Esophagus (tissue), 2 donors: ENCODE data around the gene FGGY. TPM values are rescaled to one million over a fixed set of nuclear protein-coding genes. Genes with fewer than 3 reads are reported as not detected.
A peak's percentile ranks its signal among the peaks of the same experiment; 100 is the strongest.
"Not testable (repeated sequence)": the region's sequence is repeated elsewhere in the genome, so short reads cannot be mapped to it uniquely, and the experiment has no call there.

Experiments
- H3K27ac ChIP-seq, 2 donors: one replicate each; pipeline ENCODE4 v1.5.1; 2013; ENCODE audit warnings: low read depth in 2 of 2, mild to moderate bottlenecking in 2 of 2, inconsistent platforms in 1 of 2, low read length in 1 of 2, moderate library complexity in 1 of 2
- H3K27me3 ChIP-seq, 2 donors: one replicate each; pipeline ENCODE4 v1.6.1; 2013; ENCODE audit warnings: low read length in 2 of 2, control low read depth in 1 of 2, mild to moderate bottlenecking in 1 of 2; ENCODE audit not compliant: insufficient read depth in 2 of 2, control insufficient read depth in 1 of 2
- H3K36me3 ChIP-seq, 2 donors: one replicate each; pipeline ENCODE4 v1.6.1; 2013; ENCODE audit warnings: low read length in 1 of 2; ENCODE audit not compliant: control insufficient read depth in 2 of 2, insufficient read depth in 2 of 2
- H3K4me1 ChIP-seq, 2 donors: one replicate each; pipeline ENCODE4 v1.6.1; 2013; ENCODE audit warnings: low read length in 1 of 2; ENCODE audit not compliant: control insufficient read depth in 2 of 2, insufficient read depth in 2 of 2
- H3K4me3 ChIP-seq, 2 donors: one replicate each; pipeline ENCODE4 v1.5.1; 2013; ENCODE audit warnings: low read length in 2 of 2, mild to moderate bottlenecking in 2 of 2, low read depth in 1 of 2, moderate library complexity in 1 of 2
- H3K9me3 ChIP-seq, 2 donors: one replicate each; pipeline ENCODE4 v1.6.1; 2013; ENCODE audit warnings: mild to moderate bottlenecking in 2 of 2, low read depth in 1 of 2, low read length in 1 of 2, moderate library complexity in 1 of 2; ENCODE audit not compliant: control insufficient read depth in 2 of 2, insufficient read depth in 1 of 2
- WGBS, 2 donors: extraction: QIAGEN DNeasy Blood & Tissue Kit; methylation state at CpG; one replicate each; pipeline ENCODE4 v1.1.7; 2013; 5-methylcytosine and 5-hydroxymethylcytosine counted together
- polyA plus RNA-seq, 2 donors: library from polyadenylated mRNA; stranded (reverse); fragments of 200-250 nt; gene quantifications; one replicate each; pipeline ENCODE4 v1.2.3, GENCODE V29; 2013
- donor health status: healthy with polysubstance abuse.
- donor health status: Bipolar disorder and iron deficiency.

FGGY gene
- polyA plus RNA-seq, 2 donors, result 2.4 to 4.4 TPM

DNA sequence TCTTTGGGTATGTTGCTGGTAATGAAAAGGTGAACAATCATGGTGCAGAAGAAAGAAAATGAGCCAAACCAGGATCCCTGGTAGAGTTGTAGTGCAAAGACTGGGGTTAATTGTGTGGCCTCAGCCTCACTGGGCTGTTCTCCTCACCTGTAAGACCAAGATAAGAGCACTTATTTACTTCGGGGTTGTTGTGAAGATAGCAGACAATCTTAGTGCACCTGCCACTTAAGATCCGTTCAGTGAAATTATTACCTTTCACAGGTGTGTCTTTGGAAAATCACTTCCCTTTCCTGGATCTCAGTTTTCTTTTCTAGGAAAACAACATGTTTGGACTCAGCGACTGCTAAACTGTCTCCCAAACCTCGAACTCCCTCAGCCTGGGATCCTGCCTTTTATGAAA is 1.3 kb upstream of the FGGY start:
- Histone ChIP-seq H3K4me3 (peak overlapping the region in 1 of 2 donors; percentile 54), H3K4me1 (no peaks in the 10 kb centered on the region), H3K36me3 (no peaks in the 10 kb centered on the region), H3K9me3 (no peaks in the 10 kb centered on the region), H3K27ac (peak overlapping the region; percentile 99), H3K27me3 (no peaks in the 10 kb centered on the region)
- 31 to 34% methylated on average over 4 of the region's 4 CpGs for WGBS, 2 donors

DNA sequence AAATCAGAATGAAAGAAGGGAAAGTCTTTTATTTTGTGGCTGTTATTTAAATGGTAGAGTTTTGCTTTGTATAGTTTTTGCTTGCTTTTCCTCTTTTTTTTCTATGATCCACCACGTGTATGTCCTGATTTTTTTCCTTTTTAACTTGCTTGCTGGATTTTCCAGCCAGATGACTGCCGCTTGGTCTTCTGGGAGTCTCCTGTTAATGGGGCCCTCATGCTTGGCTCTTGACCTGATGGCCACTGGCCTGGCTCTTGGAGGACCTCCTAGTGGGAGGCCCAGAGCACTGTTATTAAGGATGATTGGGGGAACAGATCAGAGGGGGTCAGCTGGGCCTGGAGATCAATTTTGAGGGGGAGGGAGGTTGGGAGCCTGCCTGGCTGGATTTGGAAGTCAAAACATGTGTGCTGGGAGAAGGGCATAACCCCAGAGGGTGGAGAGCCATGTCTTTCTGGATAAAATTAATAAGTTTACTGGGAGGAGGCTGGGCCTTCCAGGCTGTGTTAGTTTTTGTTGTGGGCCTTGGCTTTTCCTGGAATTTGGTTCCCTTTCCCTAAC is 1.2 kb downstream of the FGGY start:
- Histone ChIP-seq H3K9me3 (no peaks in the 10 kb centered on the region), H3K36me3 (no peaks in the 10 kb centered on the region), H3K4me3 (no peak overlapping the region), H3K27me3 (no peaks in the 10 kb centered on the region), H3K27ac (peak overlapping the region; percentile 29 to 38), H3K4me1 (no peaks in the 10 kb centered on the region)
- WGBS, 2 donors, result 68% methylated on average over 2 of the region's 2 CpGs

DNA sequence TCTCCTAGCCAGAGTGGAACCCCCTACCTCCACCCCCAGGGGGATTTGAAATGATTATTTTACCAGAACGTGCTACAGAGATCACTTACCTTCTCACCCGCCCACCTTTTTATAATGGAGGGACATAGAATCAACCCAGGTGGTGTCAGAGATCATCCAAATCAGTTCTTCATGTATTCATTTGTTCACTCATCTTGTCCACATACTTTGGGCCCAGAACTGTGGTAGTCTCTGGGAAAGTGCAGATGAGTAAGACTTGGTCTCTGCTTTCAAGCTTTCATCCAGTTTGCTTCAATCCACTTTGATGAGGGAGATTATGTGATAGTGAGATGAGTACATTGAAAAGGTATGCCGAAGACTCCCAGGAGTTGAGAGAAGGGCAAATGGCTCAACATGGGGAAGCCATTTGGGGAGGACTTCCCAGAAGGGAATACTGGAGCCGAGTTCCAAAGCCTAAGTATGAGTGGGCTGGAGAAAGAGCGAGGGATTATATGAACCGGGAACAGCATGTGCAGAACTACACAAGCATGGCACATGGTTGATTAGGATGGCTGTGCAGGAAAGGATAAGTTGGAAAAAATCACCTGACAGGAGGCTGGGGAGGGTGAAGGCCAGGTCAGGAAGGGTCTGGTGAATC is 1.9 kb downstream of the FGGY start:
- Histone ChIP-seq H3K4me3 (no peak overlapping the region), H3K4me1 (no peaks in the 10 kb centered on the region), H3K27me3 (no peaks in the 10 kb centered on the region), H3K9me3 (no peaks in the 10 kb centered on the region), H3K27ac (peak overlapping the region in 1 of 2 donors; percentile 15), H3K36me3 (no peaks in the 10 kb centered on the region)
- 87 to 90% methylated on average over 6 of the region's 6 CpGs for WGBS, 2 donors

DNA sequence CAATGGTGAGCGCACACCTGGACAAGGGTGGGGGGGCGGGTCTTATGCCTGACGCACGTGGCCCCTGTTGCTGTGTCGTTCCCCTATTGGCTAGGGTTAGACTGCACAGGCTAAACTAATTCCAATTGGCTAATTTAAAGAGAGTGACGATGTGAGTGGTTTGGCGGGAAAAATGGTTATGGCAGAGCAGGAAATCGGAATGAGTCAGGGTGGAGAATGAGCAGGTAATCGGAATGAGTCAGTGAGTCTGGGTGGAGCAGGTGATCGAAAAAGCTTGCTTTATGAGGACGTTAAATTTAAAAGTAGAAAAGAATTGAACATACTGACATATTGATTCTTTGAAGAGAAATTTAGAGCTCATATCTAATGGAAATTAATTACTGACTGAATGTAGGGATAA is 2.8 kb downstream of the FGGY start:
- not testable (repeated sequence) for H3K4me1 ChIP-seq, H3K36me3 ChIP-seq, H3K27ac ChIP-seq, H3K4me3 ChIP-seq, H3K27me3 ChIP-seq, H3K9me3 ChIP-seq
- WGBS, 2 donors, result 94 to 97% methylated on average over 11 of the region's 11 CpGs

DNA sequence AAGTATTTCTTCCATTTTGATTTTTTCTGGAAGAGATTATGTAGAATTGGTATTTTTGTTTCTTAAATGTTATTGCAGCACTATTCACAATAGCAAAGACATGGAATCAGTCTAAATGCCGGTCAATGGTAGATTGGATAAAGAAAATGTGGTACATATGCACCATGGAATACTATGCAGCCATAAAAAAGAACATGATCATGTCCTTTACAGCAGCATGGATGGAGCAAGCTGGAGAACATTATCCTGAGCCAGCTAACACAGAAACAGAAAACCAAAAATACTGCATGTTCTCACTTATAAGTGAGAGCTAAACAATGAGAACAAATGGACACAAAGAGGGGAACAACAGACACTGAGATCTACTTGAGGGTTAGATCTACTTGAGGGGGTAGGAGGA is 5.4 kb downstream of the FGGY start:
- no peaks in the 10 kb centered on the region for H3K36me3 ChIP-seq
- H3K9me3 ChIP-seq, result no peaks in the 10 kb centered on the region
- 95 to 98% methylated on average over 1 of the region's 1 CpG for WGBS, 2 donors
- no peak overlapping the region for H3K4me3 ChIP-seq
- no peaks in the 10 kb centered on the region for H3K27me3 ChIP-seq
- H3K4me1 ChIP-seq, result no peaks in the 10 kb centered on the region
- no peak overlapping the region for H3K27ac ChIP-seq

DNA sequence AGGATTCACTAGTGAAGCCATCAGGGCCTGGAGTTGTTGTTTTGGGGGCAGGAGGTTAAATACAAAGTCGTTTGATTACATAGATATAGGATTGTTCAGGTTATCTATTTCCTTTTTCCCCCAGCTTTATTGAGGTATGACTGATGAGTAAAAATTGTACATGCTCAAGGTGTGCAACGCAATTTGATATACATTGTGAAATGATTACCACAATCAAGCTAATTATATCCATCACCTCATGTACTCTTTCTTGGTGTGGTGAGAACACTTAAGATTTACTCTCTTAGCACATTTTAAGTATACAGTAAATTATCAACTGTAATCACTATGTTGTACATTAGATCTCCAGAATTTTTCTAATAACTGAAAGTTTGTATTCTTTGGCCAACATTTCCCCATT is 6.0 kb downstream of the FGGY start:
- Histone ChIP-seq H3K27ac (no peak overlapping the region), H3K4me3 (no peak overlapping the region), H3K27me3 (no peaks in the 10 kb centered on the region), H3K4me1 (no peaks in the 10 kb centered on the region), H3K36me3 (no peaks in the 10 kb centered on the region), H3K9me3 (no peaks in the 10 kb centered on the region)
- WGBS, 2 donors, result 85 to 92% methylated on average over 2 of the region's 2 CpGs

DNA sequence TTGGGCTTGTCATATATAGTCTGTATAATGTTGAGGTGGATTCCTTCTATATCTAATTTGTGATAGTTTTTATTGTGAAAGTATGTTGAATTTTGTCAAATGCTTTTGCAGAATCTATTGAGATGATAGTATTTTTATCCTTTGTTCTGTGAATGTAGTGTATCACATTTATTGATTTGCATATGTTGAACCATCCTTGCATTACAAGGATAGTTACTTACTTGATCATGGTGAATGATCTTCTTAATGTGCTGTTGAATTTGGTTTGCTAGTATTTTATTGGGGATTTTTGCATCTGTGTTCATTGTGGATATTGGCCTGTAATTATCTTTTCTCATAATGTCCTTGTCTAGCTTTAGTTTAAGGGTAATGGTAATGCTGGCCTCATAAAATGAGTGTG is 8.3 kb downstream of the FGGY start:
- H3K27ac ChIP-seq, result no peak overlapping the region
- H3K36me3 ChIP-seq, result no peaks in the 10 kb centered on the region
- no peak overlapping the region for H3K4me3 ChIP-seq
- H3K9me3 ChIP-seq, result no peaks in the 10 kb centered on the region
- no peaks in the 10 kb centered on the region for H3K4me1 ChIP-seq
- H3K27me3 ChIP-seq, result no peaks in the 10 kb centered on the region

DNA sequence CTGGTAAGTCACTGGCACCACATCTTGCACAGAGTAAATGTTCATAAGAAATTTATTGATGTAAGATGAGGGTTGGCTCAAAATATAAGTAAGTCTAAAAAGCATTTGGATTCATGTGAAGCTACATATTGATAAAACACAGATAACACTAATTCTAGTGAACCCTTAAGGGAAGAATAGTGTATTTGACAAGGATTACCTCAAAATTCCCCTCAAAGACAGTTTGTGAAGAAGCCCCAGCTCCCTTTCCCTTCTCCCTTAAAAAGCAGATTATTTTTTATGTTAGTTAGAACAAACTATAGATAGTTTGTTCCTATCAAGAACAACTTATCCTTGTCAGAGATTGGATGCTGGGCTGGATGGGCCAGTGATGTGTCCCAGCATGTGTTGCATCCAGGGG is 10.7 kb downstream of the FGGY start:
- no peaks in the 10 kb centered on the region for H3K27me3 ChIP-seq
- no peak overlapping the region for H3K27ac ChIP-seq
- no peaks in the 10 kb centered on the region for H3K36me3 ChIP-seq
- H3K4me3 ChIP-seq, result no peak overlapping the region
- H3K4me1 ChIP-seq, result no peaks in the 10 kb centered on the region
- H3K9me3 ChIP-seq, result no peaks in the 10 kb centered on the region

DNA sequence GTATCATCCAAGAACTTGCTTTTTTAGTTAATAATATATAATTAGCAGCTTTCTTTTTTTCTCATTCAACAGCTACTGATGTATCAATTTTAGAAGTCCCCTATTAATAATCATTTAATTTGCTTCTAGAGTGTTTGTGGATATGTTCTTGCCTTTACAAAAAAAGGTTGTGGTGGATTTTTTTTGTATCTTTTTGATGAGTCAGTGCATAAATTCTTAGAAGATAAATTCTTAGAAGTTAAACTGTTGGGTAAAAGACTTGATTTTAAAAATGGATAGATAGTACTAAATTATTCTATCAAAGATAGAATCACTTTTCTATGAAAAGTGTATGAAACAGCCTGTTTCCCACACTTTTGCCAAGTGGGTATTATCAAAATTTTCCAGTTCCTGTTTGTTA is 11.9 kb downstream of the FGGY start:
- H3K27me3 ChIP-seq, result no peaks in the 10 kb centered on the region
- H3K4me3 ChIP-seq, result no peak overlapping the region
- no peaks in the 10 kb centered on the region for H3K36me3 ChIP-seq
- H3K9me3 ChIP-seq, result no peaks in the 10 kb centered on the region
- no peak overlapping the region for H3K27ac ChIP-seq
- no peaks in the 10 kb centered on the region for H3K4me1 ChIP-seq

DNA sequence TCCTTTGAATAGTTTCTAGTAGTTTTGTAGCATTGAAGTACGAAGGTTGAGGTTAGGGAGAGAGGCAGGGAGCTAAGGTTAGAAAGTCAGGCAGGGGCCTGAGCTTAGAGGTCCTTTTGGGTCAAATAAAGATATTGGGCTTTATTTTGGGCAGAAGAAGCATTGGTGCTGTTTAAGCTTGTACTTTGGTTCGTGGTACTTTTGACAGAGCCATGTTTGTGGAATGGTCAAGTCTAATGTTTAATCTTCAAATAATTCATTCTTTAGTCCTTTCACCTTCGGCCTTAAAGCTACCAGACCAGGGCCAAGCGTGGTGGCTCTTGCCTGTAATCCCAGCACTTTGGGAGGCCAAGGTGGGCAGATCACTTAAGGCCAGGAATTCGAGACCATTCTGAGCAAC is 12.5 kb downstream of the FGGY start:
- Histone ChIP-seq H3K36me3 (no peaks in the 10 kb centered on the region), H3K9me3 (no peaks in the 10 kb centered on the region), H3K4me1 (no peaks in the 10 kb centered on the region), H3K27me3 (no peaks in the 10 kb centered on the region), H3K4me3 (no peak overlapping the region), H3K27ac (no peak overlapping the region)
- 94 to 97% methylated on average over 5 of the region's 5 CpGs for WGBS, 2 donors
